ENCODE data around the gene KCND3. TPM values are rescaled to one million over a fixed set of nuclear protein-coding genes. Genes with fewer than 3 reads are reported as not detected.

The KCND3 gene
- polyA plus RNA-seq, 1 donor (not counting 4 experiments of a cell fraction or from before 2014, with no cell fraction given): 0.21 TPM

- H3K27me3 ChIP-seq (ENCODE audit: control insufficient read depth, extremely low read depth, insufficient read depth, low read length): peaks cover 3% of the 10 kb centered on the region
- H3K36me3 ChIP-seq (ENCODE audit: control insufficient read depth in 2 of 2, extremely low read depth in 1 of 2, insufficient read depth in 2 of 2, low read length in 2 of 2): no peaks in the 10 kb centered on the region
- H2AFZ ChIP-seq (ENCODE audit: control insufficient read depth, low read length): no peak overlapping the region
- DNase-seq (ENCODE audit: low read depth, low spot score) (no peak), FAIRE-seq (no peak)
- no peaks in the 10 kb centered on the region for H3K4me1 ChIP-seq (ENCODE audit: control insufficient read depth, extremely low read depth, insufficient read depth, low read length)
- dilution Hi-C loops (cut with MboI; ENCODE audit: extremely low pct_ligation_motif_present, low sequenced_read_pairs): no loop called here
- TF ChIP-seq CTCF (optimal IDR thresholded peaks at IDR 0.05 in 1 of 3, IDR thresholded peaks at IDR 0.05 in 1 of 3, conservative IDR thresholded peaks at IDR 0.05 in 1 of 3; ENCODE audit: extremely low read depth in 1 of 3, insufficient read depth in 2 of 3, low read length in 3 of 3) (no peak), EZH2 (IDR thresholded peaks at IDR 0.05; ENCODE audit: low read length) (no peak)
- H3K9ac ChIP-seq (ENCODE audit: control insufficient read depth, extremely low read depth, insufficient read depth, low read length): no peak overlapping the region
- no peak overlapping the region for H3K27ac ChIP-seq (ENCODE audit: control insufficient read depth, insufficient read depth, low read length)
- no peak overlapping the region for H3K4me2 ChIP-seq (ENCODE audit: control insufficient read depth, extremely low read depth, insufficient read depth, low read depth, low read length)
- peaks cover 3% of the 10 kb centered on the region for H4K20me1 ChIP-seq (ENCODE audit: control insufficient read depth, extremely low read depth, insufficient read depth, low read length)
- H3K9me3 ChIP-seq (ENCODE audit: control insufficient read depth, low read depth, low read length): no peaks in the 10 kb centered on the region
- H3K79me2 ChIP-seq (ENCODE audit: control insufficient read depth, insufficient read depth, low read length): no peaks in the 10 kb centered on the region
- H3K9me1 ChIP-seq (ENCODE audit: control insufficient read depth, extremely low read depth, insufficient read depth, low read length): no peaks in the 10 kb centered on the region
- H3K4me3 ChIP-seq (ENCODE audit: control insufficient read depth in 2 of 3, extremely low read depth in 1 of 3, insufficient read depth in 2 of 3, low read depth in 1 of 3, low read length in 3 of 3): no peak overlapping the region
Measured at GRCh38 chr1:111980686-111981085, 8.8 kb downstream of the KCND3 start.

GRCh38 chr1:111978695-111979094, 10.8 kb downstream of the KCND3 start:
- Histone ChIP-seq H3K4me1 (ENCODE audit: control insufficient read depth, extremely low read depth, insufficient read depth, low read length) (no peaks in the 10 kb centered on the region), H3K9me1 (ENCODE audit: control insufficient read depth, extremely low read depth, insufficient read depth, low read length) (no peaks in the 10 kb centered on the region), H4K20me1 (ENCODE audit: control insufficient read depth, extremely low read depth, insufficient read depth, low read length) (peaks cover 3% of the 10 kb centered on the region), H3K9ac (ENCODE audit: control insufficient read depth, extremely low read depth, insufficient read depth, low read length) (no peak overlapping the region), H2AFZ (ENCODE audit: control insufficient read depth, low read length) (no peak overlapping the region), H3K9me3 (ENCODE audit: control insufficient read depth, low read depth, low read length) (no peaks in the 10 kb centered on the region), H3K27me3 (ENCODE audit: control insufficient read depth, extremely low read depth, insufficient read depth, low read length) (peaks cover 3% of the 10 kb centered on the region), H3K4me2 (ENCODE audit: control insufficient read depth, extremely low read depth, insufficient read depth, low read depth, low read length) (no peak overlapping the region), H3K79me2 (ENCODE audit: control insufficient read depth, insufficient read depth, low read length) (no peaks in the 10 kb centered on the region), H3K36me3 (ENCODE audit: control insufficient read depth in 2 of 2, extremely low read depth in 1 of 2, insufficient read depth in 2 of 2, low read length in 2 of 2) (no peaks in the 10 kb centered on the region), H3K27ac (ENCODE audit: control insufficient read depth, insufficient read depth, low read length) (no peak overlapping the region), H3K4me3 (ENCODE audit: control insufficient read depth in 2 of 3, extremely low read depth in 1 of 3, insufficient read depth in 2 of 3, low read depth in 1 of 3, low read length in 3 of 3) (no peak overlapping the region)
- dilution Hi-C loops (cut with MboI; ENCODE audit: extremely low pct_ligation_motif_present, low sequenced_read_pairs): no loop called here
- FAIRE-seq: no peak
- TF ChIP-seq CTCF (optimal IDR thresholded peaks at IDR 0.05 in 1 of 3, IDR thresholded peaks at IDR 0.05 in 1 of 3, conservative IDR thresholded peaks at IDR 0.05 in 1 of 3; ENCODE audit: extremely low read depth in 1 of 3, insufficient read depth in 2 of 3, low read length in 3 of 3): no peak
- TF ChIP-seq EZH2 (IDR thresholded peaks at IDR 0.05; ENCODE audit: low read length): no peak
- DNase-seq (ENCODE audit: low read depth, low spot score): no peak

All from keratinocyte (primary cell).